Endothelial cell of umbilical vein (primary cell): ENCODE measurements around the gene ANAPC5.

Source experiments
- FOS ChIP-seq: IDR thresholded peaks from 2 replicates; pipeline ENCODE4 v1.6.1; 2011; ENCODE audit warnings: mild to moderate bottlenecking, low read length, moderate library complexity, borderline replicate concordance; ENCODE audit not compliant: insufficient read depth
- GATA2 ChIP-seq: IDR thresholded peaks from 2 replicates; pipeline ENCODE4 v1.7.0; 2011; ENCODE audit warnings: low read depth, mild to moderate bottlenecking, moderate library complexity, mixed read lengths, low read length; ENCODE audit not compliant: insufficient read length, insufficient read depth
- MYC ChIP-seq: IDR thresholded peaks from one replicate; pipeline ENCODE4 v1.6.1; 2011; ENCODE audit warnings: mild to moderate bottlenecking, low read depth, low read length
- POLR2A ChIP-seq: IDR thresholded peaks from 2 replicates; pipeline ENCODE4 v1.6.1; 2012; ENCODE audit warnings: low read depth, mild to moderate bottlenecking, control low read depth, low read length
- POLR2AphosphoS5 ChIP-seq: IDR thresholded peaks from 2 replicates; pipeline ENCODE4 v1.6.1; 2012; ENCODE audit warnings: low read depth, mild to moderate bottlenecking, control low read depth, low read length, moderate library complexity; ENCODE audit not compliant: insufficient read depth
- TF ChIP-seq, protein P1 (sequence below), 2 donors: IDR thresholded peaks; 1 replicate in 1 of 2; 2 replicates in 1 of 2; pipeline ENCODE4 v1.5.1; 2011; ENCODE audit warnings: low read length in 2 of 2, mild to moderate bottlenecking in 2 of 2, moderate library complexity in 2 of 2, control low read depth in 1 of 2, inconsistent platforms in 1 of 2, low read depth in 1 of 2; ENCODE audit not compliant: insufficient read depth in 1 of 2; ENCODE audit errors: extremely low read depth in 1 of 2

DNA sequence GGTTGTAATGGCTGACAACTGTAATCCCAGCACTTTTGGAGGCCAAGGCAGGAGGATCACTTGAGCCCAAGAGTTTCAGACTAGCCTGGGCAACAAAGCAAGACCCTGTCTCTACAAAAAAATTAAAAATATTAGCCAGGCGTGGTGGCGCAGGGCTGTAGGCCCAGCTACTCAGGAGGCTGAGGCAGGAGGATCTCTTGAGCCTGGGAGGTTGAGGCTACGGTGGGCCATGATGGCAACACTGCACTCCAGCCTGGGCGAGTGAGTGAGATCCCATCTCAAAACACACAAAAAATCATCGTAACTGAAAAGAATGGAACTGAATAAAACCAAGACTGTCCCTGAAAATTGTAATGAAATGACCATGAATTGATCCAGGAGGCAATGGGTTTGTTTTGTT is 61.8 kb downstream of the ANAPC5 start:
- TF ChIP-seq, protein P1, sequence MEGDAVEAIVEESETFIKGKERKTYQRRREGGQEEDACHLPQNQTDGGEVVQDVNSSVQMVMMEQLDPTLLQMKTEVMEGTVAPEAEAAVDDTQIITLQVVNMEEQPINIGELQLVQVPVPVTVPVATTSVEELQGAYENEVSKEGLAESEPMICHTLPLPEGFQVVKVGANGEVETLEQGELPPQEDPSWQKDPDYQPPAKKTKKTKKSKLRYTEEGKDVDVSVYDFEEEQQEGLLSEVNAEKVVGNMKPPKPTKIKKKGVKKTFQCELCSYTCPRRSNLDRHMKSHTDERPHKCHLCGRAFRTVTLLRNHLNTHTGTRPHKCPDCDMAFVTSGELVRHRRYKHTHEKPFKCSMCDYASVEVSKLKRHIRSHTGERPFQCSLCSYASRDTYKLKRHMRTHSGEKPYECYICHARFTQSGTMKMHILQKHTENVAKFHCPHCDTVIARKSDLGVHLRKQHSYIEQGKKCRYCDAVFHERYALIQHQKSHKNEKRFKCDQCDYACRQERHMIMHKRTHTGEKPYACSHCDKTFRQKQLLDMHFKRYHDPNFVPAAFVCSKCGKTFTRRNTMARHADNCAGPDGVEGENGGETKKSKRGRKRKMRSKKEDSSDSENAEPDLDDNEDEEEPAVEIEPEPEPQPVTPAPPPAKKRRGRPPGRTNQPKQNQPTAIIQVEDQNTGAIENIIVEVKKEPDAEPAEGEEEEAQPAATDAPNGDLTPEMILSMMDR (IDR thresholded peaks at IDR 0.05; ENCODE audit: extremely low read depth in 1 of 2, insufficient read depth in 1 of 2, low read depth in 1 of 2, low read length in 2 of 2) = no peak
- no peak for TF ChIP-seq POLR2AphosphoS5
- TF ChIP-seq POLR2A = no peak
- TF ChIP-seq MYC = no peak
- TF ChIP-seq GATA2 = no peak
- TF ChIP-seq FOS = no peak
